Suppressor macrophage treated with lipopolysaccharide for 1 hour (primary cell): Measurements from ENCODE around the gene CST11.
"Not testable (repeated sequence)": the region's sequence is repeated elsewhere in the genome, so short reads cannot be mapped to it uniquely, and the experiment has no call there.

ENCODE experiments used
- DNase-seq, 3 donors: peaks; one replicate each; pipeline ENCODE4 v3.0.0-alpha.2; 2020 to 2022

Gene CST11, protein sequence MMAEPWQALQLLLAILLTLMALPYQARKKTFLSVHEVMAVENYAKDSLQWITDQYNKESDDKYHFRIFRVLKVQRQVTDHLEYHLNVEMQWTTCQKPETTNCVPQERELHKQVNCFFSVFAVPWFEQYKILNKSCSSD

DNA sequence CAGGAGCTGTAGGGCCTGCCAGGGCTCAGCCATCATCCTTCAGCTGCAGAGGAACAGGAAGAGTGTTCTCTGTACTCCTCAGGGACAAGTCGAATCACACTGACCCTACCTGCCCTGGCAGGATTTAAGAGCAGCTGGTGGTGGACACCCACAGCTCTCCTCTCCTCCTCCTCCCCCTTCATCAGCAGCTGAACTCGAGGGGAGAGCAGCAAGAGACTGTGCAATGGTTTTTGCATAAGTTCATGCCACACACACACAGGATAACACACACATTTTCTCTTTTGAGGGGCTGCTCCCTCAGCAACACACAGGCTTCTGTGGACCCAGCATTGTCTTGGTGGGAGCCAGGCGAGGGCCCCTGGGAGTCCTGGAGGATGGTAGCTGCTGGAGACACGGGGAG lies at the start of gene CST11:
Gene CST11 (minus strand): TSS at position 101 of the 400 bp plus-strand sequence. CDS start 65 bp downstream, at position 36.
- DNase-seq, result no peak

GRCh38 chr20:23501926-23502325 lies 49.2 kb upstream of the CST11 start:
- no peak for DNase-seq

DNA sequence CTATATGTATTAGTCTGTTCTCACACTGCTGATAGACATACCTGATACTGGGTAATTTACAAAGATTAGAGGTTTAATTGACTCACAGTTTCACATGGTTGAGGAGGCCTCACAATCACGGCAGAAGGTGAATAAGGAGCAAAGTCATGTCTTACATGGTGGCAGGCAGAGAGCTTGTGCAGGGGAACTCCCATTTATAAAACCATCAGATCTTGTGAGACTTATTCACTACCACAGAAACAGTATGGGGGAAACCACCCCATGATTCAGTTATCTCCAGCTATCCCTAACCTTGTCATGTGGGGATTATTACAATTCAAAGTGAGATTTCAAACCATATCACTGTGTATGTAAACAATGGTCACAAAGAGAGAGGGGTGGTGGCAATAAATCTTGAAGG lies 44.9 kb upstream of the CST11 start:
- peak; percentile 46 to 58 (median 47) for DNase-seq

- no peak for DNase-seq
These were observed 40.6 kb upstream of the CST11 start for GRCh38 chr20:23493172-23493772.

DNA sequence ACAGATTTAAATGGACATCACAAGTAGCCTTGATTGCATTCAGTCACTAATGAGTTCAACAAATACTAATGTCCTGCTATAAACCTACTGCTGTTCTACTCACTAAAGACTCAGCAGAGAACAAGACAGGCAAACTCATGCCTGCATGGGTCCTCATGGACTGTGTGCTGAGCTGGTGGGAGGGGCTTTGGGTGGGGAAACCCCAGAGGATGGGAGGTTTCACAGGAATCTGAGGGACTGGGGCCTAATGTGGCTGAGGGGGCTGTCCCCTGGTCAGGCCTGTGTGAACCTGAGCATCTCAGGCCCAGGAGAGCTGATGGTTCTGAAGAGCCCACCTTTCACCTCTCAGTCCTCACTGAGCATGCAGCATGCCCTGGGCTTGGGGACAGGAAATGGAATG lies 39.6 kb upstream of the CST11 start:
- no peak for DNase-seq

DNA sequence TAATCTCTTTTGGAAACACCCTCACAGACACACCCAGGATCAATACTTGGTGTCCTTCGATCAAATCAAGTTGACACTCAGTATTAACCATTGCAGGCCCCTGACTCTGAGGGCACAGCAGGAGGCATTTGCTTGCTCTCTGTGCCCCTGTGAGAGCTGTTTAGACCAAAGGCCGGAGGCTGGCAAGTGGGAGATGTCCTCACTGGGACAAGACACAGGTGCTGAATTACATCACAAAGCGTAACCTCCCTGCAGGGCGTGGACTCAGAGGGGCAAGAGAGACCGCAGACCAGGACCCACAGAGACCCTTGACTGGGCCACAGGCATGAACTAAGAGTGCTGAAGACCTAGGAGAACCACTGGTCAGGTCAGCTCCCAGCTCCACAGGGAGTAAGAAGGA lies 38.1 kb upstream of the CST11 start, which contains the start of gene CST8:
Gene CST8 (plus strand): TSS at position 301 of the 400 bp plus-strand sequence. CDS start 551 bp downstream, outside the sequence.
- no peak for DNase-seq

- no peak for DNase-seq
These were observed 36.3 kb upstream of the CST11 start for GRCh38 chr20:23488996-23489395.

DNA sequence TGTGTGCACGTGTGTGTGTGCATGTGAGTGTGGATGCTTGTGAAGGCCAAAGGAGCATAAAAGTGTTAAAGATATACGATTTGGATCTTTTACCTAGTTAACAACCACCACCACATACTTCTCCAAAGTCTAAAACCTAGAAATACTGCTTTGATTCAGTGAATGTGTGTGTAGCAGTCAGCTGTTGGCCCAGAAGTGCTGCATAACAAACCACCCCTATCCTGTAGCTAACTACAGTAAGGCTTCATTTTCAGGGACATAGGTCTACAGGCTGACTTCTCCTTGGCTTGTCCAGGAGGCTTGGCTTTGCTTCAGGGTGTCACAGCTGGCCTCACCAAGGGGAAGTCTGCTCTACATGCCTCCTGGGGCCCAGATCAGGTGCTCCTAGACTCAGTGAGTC lies 35.8 kb upstream of the CST11 start:
- DNase-seq, result no peak

GRCh38 chr20:23484081-23484480 lies 31.4 kb upstream of the CST11 start:
- no peak for DNase-seq

GRCh38 chr20:23482138-23482537 lies 29.5 kb upstream of the CST11 start:
- no peak for DNase-seq

GRCh38 chr20:23479043-23479442 lies 26.4 kb upstream of the CST11 start:
- no peak for DNase-seq

GRCh38 chr20:23477223-23477622 lies 24.5 kb upstream of the CST11 start:
- DNase-seq, result no peak

DNA sequence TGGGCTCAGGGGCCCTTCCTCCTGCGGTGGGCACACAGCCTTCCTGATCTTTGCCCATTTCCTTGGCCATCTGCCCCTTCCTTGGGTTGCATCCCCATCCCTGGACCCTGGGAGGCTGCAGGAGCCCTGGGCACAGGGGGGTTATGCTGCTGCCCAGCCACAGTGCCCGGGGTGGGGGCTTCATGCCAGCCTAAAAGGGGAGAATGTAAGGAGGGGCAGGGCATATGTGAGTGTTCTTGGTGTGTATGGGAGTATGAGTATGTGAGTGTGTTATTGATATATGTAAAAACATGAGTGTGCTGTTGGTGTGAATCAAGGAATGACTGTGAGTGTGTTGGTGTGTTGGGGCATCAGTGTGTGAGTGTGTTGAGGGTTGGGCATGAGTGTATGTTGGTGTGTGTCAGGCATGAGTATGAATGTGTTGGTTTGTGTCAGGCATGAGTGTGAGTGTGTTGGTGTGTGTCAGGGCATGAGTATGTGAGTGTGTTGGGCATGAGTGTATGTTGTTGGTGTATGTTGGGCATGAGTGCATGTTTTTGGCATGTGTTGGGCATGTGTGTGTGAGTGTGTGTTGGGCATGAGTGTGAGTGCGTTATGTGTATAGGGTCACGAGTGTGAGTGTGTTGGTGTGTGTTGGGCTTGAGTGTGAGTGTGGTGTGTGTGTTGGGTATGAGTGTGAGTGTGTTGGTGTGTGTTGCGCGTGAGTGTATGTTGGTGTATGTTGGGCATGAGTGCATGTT lies 23.5 kb upstream of the CST11 start:
- no peak for DNase-seq

- DNase-seq, result no peak
These were observed 22.7 kb upstream of the CST11 start for GRCh38 chr20:23475395-23475794.

GRCh38 chr20:23473293-23473692 lies 20.6 kb upstream of the CST11 start:
- not testable (repeated sequence) for DNase-seq

DNA sequence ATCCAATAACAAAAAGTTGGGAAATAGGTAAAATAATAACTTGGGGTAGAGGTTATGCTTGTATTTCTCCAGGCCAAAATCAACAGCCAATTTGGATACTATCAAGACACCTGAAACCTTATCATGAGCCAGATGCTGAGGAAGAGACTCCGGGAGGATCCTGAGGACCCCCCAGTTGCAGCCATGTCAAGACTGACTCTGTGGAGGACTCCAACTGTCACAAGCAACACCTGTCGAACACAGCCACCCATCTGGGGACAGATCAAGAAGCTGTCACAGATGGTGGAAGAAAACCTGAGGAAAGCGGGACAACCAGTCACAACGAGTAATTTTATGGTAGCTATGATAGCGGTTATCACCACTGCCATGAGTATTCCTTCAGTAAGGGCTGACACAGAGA lies 19.6 kb upstream of the CST11 start:
- DNase-seq, result not testable (repeated sequence)

GRCh38 chr20:23466961-23467360 lies 14.3 kb upstream of the CST11 start:
- not testable (repeated sequence) for DNase-seq

DNA sequence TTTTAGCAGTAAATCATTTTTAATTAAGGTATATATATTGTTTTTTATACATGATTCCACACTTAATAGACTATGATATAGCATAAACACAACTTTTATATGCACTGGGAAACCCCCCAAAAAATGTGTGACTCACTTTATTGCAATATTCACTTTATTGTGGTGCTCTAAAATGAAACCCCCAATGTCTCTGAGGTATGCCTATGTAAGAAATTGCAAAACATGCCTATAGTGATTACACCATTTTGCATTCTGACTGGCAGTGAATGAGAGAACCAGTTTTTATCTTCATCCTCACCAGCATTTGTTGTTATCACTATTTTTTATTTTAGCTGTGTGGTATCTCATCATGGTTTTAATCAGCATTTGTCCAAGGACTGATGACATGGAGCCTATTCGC lies 8.5 kb upstream of the CST11 start:
- DNase-seq, result peak; percentile 20 to 45 (median 38)

DNA sequence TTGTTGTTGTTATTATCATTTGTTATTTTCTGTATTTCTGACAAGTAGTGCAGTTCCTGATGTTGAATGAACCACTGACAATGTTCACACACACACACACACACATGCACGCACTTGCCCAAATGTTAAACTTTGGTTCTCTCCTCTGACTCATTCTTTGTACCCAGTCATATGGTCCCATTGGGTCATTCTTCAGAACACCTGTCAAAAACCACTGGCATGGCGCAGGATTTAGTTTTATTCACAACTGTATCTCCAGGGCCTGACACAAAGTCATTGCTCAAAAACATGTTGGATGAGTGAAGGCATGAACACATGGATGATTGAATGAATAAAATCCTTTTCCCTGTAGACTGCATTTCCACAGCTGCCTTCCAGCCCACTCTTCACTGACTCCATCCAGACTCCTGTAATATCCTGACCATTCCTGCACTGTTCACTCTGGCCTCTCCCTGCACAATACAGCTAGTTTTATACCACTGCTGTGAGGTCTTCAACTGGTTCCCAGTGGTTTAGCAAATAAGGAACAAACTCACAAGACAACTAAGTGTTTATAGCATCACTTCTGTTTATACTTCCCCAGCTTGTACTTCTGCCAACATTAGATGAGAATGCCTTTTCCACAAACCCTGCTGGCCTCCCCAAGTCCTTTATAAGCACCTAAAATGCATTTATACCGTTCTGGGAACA lies 6.9 kb upstream of the CST11 start:
- peak; percentile 23 to 45 (median 42) for DNase-seq

DNA sequence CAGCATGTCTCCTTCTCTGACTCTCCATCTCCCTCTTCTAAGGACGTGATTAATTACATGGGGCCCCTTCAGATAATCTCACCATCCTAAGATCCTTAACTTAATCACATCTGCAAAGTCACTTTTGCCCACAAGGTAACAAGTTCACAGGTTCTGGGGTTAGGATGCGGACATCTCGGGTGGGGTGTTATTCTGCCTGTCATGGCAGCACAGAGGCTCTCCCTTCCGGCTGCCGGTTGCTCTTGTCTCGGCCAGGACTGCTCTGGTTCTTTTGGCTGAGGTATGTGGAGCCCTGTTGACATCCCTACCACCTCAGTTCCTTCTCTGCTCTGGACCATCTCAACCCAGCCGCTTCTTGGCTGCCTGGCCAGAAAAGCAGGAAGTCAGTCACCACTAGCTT lies 4.2 kb upstream of the CST11 start:
- DNase-seq, result no peak

DNA sequence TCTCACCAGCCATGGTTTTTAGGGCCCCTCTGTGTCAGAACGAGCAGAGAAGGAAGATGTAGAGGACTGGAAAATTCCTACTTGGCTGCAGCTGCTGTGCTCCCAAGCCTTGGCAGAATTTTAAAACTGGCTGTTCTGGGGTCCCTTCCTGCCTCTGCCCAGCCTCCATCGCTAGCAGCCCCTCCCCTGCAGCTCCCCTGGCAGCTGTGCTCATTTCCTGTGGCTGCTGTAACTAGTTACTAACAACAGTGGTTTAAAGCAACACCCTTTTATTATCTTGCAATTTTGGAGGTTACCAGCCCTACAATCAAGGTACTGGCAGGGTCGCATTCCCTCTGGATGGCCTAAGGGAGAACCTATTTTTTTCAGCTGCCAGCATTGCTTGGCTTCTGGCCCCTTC lies 3.7 kb upstream of the CST11 start:
- DNase-seq, result no peak

DNA sequence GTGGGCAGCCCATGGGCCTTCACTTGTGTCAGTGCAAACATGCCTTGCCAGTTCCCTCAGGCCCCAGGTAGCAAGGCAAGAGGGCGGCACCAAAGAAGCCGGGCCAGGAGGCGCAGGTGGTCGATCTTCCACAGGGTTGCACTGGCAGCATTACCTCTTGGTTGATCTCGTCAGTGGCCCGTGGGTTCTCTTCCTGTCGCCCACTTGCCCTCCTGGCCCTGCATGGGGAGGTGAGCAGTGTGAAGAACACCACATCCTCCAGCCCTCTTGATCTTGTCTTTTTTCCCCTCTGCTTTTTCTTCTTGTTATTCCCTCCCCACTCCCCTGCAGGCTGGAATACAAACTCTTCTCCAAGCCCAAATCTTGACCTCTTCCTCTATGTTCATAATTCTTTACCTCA lies 3.0 kb upstream of the CST11 start:
- no peak for DNase-seq

GRCh38 chr20:23454816-23455215 lies 2.1 kb upstream of the CST11 start:
- DNase-seq, result no peak
